HG02870 (cell line): ENCODE results near the gene KRTAP10-5.
"Not testable (repeated sequence)": the region's sequence is repeated elsewhere in the genome, so short reads cannot be mapped to it uniquely, and the experiment has no call there.

Experiments used
- ATAC-seq: cut with Tn5 transposase; IDR thresholded peaks from one replicate; pipeline ENCODE4 v1.9.1; 2021; ENCODE audit warnings: mild to moderate bottlenecking, moderate library complexity; ENCODE audit not compliant: unreplicated experiment

Gene KRTAP10-5

DNA sequence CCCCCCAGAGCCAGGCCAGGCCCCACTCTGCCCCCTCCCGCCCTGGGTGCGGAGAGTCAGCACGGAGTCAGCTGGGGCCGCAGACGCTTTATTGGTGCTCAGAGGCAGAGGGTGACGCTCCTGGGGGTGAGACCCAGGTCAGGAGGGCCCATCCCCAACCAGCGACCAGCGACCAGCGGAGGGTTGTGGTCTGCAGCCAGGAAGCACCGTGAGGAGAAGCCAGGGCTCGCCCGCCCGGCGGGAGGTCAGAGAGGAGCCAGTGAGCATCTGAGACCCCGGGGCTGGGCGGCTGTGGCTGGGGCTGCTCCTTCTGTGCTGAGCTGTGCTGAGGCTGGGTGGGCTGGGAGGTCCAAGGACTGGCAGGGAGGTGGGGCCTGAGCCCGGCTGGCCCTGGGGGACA, 30.1 kb downstream of the KRTAP10-5 start:
- ATAC-seq: not testable (repeated sequence)

DNA sequence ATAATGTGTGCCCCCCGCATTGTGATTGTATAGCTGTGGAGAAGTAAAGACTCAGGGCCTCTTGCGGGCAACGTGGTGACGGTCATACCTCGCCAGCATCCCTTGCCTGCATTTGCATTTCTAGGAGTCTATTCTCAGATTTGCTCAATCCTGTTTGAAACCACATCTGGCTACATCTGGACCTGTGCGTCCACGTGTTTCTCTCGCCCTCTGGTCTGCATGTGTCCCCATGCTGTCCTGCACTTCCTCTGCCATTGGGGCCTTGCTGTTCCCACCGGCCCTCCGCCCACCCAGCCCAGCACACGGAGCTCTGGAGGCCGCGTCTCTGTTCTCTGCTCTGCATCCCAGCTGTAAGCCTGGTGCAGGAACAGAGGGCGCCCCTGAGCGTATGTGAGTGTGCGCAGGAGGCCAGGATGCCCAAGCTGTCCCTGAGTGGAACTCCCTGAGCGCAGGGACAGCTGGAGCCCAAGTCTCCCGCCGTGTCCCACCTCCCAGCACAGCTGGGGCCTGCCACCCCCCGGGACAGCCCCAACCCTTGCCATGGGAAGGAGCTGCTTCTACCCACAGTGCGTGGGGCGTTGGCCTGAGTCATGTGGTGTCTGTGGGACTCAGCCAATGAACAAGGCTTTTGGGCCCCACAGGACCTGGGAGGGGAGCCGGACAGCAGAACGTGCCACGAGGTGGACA, 30.7 kb downstream of the KRTAP10-5 start:
- no peak for ATAC-seq

DNA sequence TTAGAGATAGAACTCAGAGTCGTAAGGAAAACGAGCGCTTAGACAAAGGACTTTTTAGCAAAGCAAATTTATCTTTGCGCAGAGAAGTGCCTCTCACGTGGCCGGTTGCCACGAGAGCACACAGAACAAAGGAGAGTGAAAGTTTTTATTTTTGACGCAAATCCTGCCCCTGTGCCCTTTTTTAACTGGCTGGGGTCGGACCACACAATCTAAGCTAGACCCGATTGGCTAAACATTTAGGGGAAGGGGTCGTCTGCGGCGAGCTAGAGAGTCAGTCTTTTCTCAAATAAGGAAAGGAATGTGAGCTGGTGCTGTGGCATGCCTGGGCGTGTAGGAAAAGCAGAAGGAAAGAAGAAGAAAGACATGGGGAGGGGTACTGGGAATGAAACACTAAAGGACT, 31.5 kb downstream of the KRTAP10-5 start:
- no peak for ATAC-seq

DNA sequence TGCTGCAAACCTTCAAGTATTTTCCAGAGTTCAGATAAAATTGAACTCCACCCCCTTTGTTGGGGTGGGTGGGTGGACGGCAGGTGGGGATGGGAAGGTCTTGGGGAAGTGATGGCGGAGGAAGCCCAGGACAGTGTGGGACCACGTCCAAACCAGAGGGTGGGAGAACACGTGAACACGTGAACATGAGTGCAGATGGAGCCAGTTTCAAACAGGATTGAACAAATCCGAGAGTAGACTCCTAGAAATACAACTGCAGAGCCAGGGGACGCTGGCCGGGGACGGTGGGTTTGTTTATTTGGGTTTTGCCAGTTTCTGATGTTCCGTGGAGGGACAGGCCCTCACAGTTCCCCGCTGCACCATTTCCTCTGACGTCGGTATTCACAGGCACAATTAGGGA, 32.0 kb downstream of the KRTAP10-5 start:
- ATAC-seq: no peak

DNA sequence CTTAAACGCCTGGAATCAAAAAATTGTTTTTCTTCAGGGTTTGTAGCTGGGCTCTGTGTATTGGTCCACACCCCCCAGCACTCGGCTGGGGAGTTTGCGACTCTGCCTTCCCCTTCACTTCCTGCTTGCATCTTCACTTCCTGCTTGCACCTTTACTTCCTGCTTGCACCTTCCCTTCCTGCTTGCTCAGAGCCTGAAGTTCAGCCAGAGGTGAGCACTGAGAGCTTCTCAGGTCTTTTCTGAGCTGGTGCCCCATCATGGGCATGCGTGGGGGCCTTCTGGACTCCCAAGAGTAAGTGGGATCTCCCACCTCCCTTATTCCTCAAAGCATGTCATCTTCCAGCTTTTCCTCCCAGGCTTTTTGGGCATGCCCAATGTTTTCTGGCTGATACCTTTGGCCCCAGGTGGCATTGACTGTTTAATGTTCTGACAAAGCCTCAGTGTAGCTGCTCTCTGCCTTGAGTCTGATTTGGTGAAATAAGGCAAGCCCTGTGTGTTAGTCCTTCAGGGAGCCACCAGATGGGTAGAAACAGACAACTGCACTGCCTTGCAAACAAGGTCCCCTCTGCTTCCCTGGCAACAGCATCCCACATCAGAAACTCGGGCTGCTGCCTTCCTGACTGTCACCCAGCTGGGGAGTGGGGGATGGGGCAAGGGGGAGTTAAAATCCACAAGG, 32.6 kb downstream of the KRTAP10-5 start:
- ATAC-seq: no peak

DNA sequence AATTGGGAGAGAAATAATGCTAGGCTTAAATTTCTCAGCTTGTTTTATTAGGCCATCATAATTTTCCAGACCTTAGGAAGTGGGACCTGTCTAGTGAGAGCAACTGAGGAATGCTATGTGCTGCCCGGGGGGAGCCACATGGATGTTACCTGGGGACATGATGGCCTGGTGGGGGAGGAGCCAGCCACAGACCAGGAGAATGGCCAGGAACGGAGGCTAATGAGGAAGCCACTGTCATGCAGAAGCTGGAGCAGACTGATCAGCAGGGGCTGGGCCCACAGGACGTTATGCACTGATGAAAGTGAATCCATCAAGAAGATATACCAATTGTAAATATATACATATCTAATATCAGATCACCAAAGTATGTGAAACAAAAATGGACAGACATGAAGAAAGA, 35.8 kb downstream of the KRTAP10-5 start:
- no peak for ATAC-seq

DNA sequence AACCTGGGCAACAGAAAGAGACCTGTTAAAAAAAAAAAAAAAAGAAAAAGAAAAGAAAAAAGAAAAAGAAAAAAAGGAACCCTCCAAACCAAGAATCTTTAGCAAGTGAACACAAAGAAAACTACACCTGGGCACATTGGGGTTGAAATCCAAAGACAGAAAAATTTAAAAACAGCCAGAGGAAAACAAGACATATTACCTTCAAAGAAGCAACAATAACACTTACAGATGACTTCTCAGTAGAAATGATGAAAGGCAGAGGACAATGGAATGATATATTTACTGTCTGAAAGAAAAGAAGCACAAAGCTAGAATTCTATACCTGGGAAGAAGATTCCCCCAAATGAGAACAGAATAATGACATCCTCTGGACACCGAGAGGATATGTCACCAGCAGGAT, 37.7 kb downstream of the KRTAP10-5 start:
- no peak for ATAC-seq

DNA sequence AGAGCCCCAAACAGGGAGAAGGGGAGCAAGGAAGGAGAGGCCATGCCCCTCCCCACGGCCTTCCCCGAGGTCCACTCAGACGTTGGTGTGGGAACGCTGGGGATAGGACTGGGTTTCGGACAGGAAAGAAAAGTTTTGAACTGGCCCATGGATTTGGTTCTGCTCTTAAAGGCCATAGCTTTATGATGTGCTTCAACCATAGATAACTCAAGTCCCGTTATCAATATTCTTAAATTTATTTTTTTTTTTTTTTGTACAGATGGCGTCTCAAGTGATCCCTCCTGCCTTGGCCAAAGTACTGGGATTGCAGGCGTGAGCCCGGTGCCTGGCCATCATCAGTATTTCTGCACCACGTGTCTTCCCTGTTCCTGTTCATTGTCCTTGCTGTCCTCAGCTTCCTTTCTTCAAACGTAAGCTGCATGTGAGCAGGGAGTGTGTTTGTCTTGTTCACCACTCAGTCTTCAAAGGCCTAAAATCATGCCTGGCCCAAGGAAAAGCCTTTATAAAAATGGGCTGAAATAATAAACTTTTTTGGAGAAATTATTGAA, 39.6 kb downstream of the KRTAP10-5 start:
- ATAC-seq: no peak

DNA sequence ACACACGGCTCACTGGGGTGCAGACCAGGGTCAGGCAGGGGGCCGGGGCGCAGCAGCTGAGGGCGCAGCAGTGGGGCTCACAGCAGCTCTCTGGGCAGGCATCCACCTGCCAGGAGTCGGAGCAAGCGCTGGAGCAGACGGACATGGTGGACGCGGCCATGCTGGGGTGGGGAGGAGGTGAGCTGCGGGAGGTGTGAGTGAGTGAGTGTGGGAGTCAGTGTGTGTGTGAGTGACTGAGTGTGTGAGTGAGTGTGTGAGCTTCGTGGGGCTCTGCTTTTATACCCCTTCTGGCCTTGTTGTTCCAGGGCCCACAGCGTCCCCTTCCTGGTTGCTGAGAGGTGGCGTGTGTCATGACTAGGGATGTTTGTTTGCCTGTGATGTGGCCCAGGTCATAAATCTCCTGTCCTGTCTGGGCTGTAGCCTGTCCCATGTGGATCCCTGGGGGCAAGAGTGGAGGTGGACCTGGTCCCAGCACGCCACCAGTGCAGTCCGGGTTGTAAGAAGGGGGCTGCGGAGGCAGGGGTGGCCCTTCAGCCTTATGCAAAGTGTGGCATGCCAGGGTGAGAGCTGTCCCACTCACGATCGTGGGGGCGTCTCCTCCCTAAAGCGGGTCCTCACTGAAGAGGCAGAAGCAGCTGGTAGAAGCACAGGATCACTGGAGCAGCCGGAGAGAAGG, 40.3 kb downstream of the KRTAP10-5 start, which contains the start of gene KRTAP10-1:
Gene KRTAP10-1, minus strand, starts transcription at position 205 of the 676 bp plus-strand sequence. Its CDS starts 45 bp downstream, at position 160.
- no peak for ATAC-seq

DNA sequence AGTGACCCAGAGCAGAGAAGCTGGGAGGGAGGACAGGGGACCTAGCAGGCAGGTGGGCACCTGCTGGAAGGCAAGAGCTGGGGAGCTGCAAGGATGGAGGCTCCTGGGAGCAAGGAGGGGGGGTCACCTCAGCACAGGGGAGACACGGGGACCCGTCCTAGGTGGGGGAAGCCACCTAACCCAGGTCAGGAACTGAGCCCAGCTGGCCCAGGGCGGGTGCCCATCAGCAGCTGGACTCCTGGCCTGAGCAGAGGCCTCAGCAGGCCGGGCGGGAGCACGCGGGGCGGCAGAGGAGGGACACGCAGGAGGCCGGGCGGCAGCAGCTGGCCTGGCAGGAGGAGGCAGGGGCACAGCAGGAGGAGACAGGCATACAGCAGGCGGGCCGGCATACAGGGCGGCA, 41.4 kb downstream of the KRTAP10-5 start:
- ATAC-seq: no peak

DNA sequence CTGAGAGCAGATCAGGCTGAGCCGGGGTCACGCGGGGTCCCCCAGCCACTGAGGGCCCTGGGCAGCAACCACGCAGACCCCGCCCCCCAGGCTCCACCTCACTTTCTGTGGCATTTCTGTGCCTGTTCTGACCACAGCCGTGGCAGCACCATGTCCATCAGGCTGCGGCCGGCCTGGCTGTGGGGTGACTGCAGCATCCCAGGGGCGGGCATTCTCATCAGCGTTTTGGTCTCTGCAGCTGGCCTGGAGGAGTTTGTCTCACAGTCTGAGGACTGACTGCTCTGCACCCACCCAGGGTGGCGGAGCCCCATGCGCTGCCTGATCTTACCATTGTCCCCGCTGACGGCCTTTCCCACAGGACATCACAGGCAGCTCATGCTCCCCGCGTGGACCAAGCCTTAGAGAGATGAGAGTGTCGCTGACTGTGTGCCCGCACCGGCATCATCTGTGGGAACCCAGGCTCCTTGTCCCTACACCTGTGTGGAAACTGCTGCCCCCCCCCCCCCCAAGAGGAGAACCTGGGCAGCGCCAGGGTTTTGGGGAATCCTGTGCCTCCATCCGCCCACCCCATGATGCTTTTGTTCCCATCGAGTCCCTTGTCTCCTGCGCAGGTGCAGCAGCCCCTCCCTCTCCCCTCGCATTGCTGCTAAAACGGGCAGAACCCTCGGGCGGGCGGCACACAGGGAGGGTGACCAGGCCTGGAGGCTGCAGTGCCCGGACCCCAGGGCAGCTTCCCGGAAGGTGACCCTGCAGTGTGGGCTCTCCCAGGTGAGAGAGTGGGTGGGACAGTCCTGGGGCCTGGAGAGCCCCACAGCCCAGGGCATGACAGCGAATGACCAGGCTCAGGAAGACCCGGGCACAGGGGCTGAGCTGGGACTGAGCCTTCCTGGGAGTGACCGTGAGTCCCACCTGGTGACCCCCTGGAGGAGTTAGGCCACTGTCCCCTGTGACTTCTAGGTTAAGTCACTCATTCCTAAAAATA, 42.2 kb downstream of the KRTAP10-5 start:
- no peak for ATAC-seq

DNA sequence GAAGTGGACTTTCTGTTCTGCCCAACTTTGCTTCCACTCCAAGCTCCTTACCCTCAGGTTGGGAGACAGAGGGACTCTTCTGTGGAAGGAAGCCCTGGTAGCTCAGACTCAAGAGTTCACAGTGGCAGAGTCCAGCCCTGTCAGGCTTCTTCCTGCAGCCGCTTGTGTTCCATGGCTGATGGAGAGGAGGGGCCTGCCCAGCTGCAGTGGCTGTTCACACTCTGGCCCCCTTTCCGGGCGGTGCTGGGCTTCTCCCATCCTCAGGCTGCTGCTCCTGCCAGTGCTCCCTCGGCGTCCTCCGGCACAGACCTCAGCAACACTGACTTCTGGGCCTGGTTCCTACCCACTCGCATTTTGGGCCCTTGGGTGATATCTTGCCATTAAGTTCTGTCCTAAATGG, 44.4 kb downstream of the KRTAP10-5 start:
- ATAC-seq: no peak

DNA sequence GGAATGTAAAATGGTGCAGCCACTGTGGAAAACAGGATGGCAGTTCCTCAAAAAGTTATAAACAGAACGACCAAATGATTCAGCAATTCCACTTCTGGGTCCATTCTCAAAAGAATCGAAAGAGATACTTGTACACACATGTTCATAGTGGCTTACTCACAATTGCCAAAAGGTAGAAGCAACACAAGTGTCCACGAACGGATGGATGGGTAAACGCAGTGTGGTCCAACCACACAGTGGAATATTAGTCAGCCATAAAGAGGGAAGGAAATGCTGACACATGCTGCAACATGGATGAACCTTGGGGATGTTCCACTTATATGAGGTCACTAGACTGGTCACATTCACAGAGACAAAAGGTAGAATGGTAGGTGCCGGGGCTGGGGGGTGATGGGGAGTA, 45.7 kb downstream of the KRTAP10-5 start:
- ATAC-seq: no peak

DNA sequence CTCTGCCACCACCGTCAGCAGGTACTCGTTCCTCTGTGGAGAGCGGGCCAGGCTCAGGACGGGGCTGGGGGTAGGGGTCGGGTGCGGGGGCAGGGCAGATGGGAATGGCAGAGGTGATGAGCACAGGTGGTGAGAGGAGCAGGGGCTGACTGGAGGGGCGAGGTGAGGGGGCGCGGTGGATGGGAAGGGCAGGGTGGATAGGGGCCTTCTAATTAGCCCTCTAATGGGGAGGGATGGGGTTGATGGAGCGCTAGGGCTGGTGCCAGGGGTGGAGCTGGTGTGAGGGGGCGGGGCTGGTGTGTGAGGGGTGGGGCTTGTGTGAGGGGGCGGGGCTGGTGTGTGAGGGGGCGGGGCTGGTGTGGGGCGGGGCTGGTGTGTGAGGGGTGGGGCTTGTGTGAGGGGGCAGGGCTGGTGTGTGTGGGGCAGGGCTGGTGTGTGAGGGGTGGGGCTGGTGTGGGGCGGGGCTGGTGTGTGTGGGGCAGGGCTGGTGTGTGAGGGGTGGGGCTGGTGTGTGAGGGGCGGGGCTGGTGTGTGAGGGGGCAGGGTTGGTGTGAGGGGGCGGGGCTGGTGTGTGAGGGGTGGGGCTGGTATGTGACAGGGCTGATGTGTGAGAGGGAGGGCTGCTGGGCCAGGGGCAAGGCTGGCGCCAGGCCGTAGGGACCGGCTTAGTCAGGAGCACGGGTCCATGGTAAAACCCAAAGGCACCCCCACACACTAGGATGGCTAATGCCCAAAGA, 46.3 kb downstream of the KRTAP10-5 start:
- ATAC-seq: no peak

DNA sequence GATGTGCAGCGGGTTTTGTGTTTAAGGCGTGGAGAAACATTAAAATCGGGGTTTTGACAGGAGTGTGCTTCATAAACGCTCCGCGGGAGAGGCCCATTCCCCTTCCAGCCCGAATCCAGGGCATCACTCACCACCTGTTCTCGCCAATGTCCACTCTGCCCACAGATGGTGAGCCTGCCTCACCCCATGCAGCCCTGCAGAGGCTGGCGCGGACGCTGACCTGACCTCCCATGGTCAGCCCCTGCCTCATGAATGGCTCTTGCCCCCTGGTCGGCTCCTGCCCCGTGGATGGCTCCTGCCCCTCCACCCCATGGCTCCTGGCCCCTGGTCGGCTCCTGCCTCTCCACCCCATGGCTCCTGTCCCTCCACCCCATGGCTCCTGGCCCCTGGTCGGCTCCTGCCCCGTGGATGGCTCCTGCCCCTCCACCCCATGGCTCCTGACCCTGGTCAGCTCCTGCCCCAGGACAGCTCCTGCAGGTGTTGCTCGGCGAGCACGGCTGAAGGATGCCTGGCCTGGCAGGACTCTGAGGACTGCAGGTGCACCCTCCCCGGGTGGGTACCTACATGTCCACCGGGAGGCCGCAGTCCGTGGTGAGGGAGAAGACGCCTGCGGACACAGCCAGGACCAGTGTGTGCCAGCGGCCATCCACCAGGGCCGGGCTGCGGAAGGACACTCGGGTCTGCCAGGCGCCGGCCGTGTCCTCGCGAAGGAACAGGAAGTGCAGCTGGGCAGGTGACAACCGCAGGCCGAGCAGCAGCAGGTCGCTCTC, 47.1 kb downstream of the KRTAP10-5 start:
- no peak for ATAC-seq

DNA sequence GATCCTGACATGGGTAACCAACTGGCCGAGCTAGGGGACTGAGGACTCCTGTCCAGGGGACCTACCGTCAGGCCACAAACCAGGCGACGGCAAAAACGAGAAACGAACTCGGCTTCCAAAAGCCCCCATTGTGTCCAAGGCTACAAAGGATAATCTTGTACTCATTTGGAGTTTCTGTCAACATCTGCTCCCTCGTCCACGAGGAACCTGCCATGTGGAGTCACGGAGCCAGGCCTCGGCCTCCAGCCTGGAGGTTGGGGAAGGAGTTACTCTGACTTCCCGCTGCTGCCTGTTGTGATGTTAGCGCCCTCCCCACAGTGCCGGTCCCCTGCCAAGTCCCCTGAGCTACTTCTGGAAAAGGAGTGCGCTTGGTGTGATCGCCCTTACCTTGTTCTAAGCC, 47.7 kb downstream of the KRTAP10-5 start:
- ATAC-seq: no peak

DNA sequence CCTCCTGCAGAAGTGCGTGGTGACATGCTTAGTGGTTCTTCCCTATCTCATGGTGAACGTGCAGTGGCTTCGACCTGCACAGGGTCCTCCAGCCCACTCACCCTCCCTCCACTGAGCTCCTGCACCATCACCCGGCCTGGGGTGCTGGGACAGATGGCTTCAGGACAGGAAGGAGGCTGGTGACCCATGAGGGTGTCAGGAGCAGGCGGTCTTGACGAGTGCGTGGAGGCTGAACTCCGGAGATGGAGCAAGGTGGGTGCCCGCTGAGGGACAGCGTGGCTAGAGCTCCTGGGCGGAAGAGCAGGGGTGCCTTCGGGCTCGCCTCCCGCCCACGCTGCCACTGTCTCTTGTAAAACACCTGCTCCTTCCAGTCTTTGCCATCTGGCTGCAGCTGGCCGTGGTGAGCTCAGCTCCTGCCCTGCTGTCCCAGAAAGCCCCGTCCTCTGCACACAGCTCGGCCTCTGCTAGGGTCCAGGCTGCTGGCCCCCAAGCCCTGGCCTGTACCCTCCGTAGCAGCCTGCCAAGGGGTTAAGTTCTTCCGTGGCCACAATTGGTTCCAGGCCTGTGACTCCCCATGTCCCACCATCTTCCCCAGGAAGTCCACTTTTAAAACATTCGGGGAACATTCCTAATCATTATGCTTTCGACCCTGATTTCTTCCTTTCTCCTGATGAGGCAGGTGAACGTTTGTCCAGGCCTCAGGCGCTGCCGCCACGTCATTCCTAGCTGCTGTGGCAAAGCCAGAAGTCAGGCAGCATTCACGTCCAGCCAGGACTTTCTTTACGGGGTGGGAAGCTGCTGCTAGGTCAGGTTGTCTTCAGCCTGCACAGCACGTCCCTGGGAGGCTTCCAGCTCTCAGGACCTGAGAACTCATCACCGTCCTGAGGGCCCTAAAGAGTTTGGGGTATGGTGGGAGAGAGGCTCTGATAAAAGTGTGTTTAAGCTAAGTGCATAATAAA, 48.5 kb downstream of the KRTAP10-5 start:
- ATAC-seq: no peak
